GM19324 (cell line): ENCODE data around the gene LIF.

Experiments used
- ATAC-seq: cut with Tn5 transposase; IDR thresholded peaks from one replicate; pipeline ENCODE4 v1.9.1; 2021; ENCODE audit warnings: mild to moderate bottlenecking, moderate library complexity; ENCODE audit not compliant: unreplicated experiment, low FRiP score

LIF gene

GRCh38 chr22:30265131-30265720 lies 18.7 kb upstream of the LIF start:
- ATAC-seq: no peak

GRCh38 chr22:30263883-30264282 lies 17.3 kb upstream of the LIF start:
- no peak for ATAC-seq

- ATAC-seq: no peak
These were observed 16.6 kb upstream of the LIF start for GRCh38 chr22:30262917-30263741.

GRCh38 chr22:30262112-30262511 lies 15.6 kb upstream of the LIF start:
- no peak for ATAC-seq

- no peak for ATAC-seq
These were observed 14.6 kb upstream of the LIF start for GRCh38 chr22:30261134-30261533.

- no peak for ATAC-seq
These were observed 14.1 kb upstream of the LIF start for GRCh38 chr22:30260682-30261081.

GRCh38 chr22:30260276-30260675 lies 13.7 kb upstream of the LIF start:
- no peak for ATAC-seq

- ATAC-seq: no peak
These were observed 7.8 kb upstream of the LIF start for GRCh38 chr22:30254314-30254713.

GRCh38 chr22:30253205-30253852 lies 6.8 kb upstream of the LIF start:
- ATAC-seq: no peak

GRCh38 chr22:30252411-30253204 lies 6.0 kb upstream of the LIF start:
- no peak for ATAC-seq

- ATAC-seq: no peak
These were observed 5.2 kb upstream of the LIF start for GRCh38 chr22:30251711-30252110.

- ATAC-seq: no peak
These were observed 4.2 kb upstream of the LIF start for GRCh38 chr22:30250661-30251267.

- no peak for ATAC-seq
These were observed 3.5 kb upstream of the LIF start for GRCh38 chr22:30250039-30250565.

- ATAC-seq: no peak
These were observed 2.8 kb upstream of the LIF start for GRCh38 chr22:30249049-30250038.

GRCh38 chr22:30248484-30248883 lies 1.9 kb upstream of the LIF start:
- ATAC-seq: no peak

GRCh38 chr22:30247974-30248373 lies 1.4 kb upstream of the LIF start:
- no peak for ATAC-seq

GRCh38 chr22:30247561-30247960 lies 1.0 kb upstream of the LIF start:
- ATAC-seq: no peak

- no peak for ATAC-seq
These were observed 336 bp upstream of the LIF start for GRCh38 chr22:30246814-30247376.
